ENCODE data around the gene CCDC181. TPM values are rescaled to one million over a fixed set of nuclear protein-coding genes. Genes with fewer than 3 reads are reported as not detected.
"Not testable (repeated sequence)": the region's sequence is repeated elsewhere in the genome, so short reads cannot be mapped to it uniquely, and the experiment has no call there.

CCDC181 gene
- total and polyA plus RNA-seq, 4 donors, result 6.1 to 14.8 (median 12.9) TPM

DNA sequence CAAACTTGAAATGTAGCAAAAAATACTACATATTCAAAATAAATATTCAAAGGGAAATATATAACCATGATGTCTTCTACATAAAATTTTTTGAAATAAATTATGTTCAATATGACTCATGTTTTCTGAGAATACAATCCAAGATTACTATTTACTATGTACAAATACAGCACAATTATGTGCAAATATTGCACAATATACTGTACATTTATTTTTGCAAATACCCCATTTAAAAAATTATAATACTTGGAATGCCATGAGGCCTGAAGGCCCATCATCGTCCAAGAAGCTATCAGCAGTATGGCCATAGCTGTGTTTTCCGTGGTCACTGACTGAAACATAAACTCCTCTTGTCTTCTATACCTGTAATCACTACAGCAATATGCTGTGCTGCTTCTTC is 12.3 kb downstream of the CCDC181 start:
- WGBS (ENCODE audit: insufficient coverage), result 92% methylated on average over 2 of the region's 2 CpGs
- Histone ChIP-seq H3K36me3 (ENCODE audit: control insufficient read depth, insufficient read depth, low read length) (no peaks in the 10 kb centered on the region), H3K4me3 (ENCODE audit: low read depth, low read length) (no peak overlapping the region)

DNA sequence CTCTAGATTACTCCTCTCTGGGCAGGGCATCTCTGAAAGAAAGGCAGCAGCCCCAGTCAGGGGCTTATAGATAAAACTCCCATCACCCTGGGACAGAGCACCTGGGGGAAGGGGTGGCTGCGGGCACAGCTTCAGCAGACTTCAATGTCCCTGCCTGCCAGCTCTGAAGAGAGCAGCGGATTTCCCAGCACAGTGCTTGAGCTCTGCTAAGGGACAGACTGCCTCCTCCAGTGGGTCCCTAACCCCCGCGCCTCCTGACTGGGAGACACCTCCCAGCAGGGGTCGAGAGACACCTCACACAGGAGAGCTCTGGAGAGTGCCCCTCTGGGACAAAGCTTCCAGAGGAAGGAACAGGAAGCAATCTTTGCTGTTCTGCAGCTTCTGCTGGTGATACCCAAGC is 18.9 kb downstream of the CCDC181 start:
- H3K4me1 ChIP-seq (ENCODE audit: control insufficient read depth, insufficient read depth, low read length); H3K27ac ChIP-seq (ENCODE audit: low read depth, low read length); H3K4me3 ChIP-seq (ENCODE audit: low read depth, low read length); H3K9me3 ChIP-seq (ENCODE audit: control insufficient read depth, insufficient read depth, low read length); H3K36me3 ChIP-seq (ENCODE audit: control insufficient read depth, insufficient read depth, low read length); DNase-seq (ENCODE audit: low read depth in 4 of 6, low spot score in 6 of 6); H3K27me3 ChIP-seq (ENCODE audit: control insufficient read depth, insufficient read depth, low read length): not testable (repeated sequence)
- WGBS (ENCODE audit: insufficient coverage), result 89% methylated on average over 5 of the region's 5 CpGs

More for the DNA sequence above, 12.3 kb downstream of the CCDC181 start:
- H3K27ac ChIP-seq (ENCODE audit: low read depth, low read length), result no peak overlapping the region
- H3K27me3 ChIP-seq (ENCODE audit: control insufficient read depth, insufficient read depth, low read length), result no peaks in the 10 kb centered on the region
- H3K4me1 ChIP-seq (ENCODE audit: control insufficient read depth, insufficient read depth, low read length), result no peaks in the 10 kb centered on the region
- no peaks in the 10 kb centered on the region for H3K9me3 ChIP-seq (ENCODE audit: control insufficient read depth, insufficient read depth, low read length)
- DNase-seq (ENCODE audit: low read depth in 4 of 6, low spot score in 6 of 6), result no peak

DNA sequence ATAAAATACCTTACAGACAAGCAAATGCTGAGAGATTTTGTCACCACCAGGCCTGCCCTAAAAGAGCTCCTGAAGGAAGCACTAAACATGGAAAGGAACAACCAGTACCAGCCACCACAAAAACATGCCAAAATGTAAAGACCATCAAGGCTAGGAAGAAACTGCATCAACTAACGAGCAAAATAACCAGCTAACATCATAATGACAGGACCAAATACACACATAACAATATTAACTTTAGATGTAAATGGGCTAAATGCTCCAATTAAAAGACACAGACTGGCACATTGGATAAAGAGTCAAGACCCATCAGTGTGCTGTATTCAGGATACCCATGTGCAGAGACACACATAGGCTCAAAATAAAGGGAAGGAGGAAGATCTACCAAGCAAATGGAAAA is 24.7 kb downstream of the CCDC181 start:
- no CpG with 5 or more reads among the region's 1 CpG for WGBS (ENCODE audit: insufficient coverage)
- H3K27me3 ChIP-seq (ENCODE audit: control insufficient read depth, insufficient read depth, low read length); H3K9me3 ChIP-seq (ENCODE audit: control insufficient read depth, insufficient read depth, low read length); H3K4me1 ChIP-seq (ENCODE audit: control insufficient read depth, insufficient read depth, low read length); DNase-seq (ENCODE audit: low read depth in 4 of 6, low spot score in 6 of 6); H3K27ac ChIP-seq (ENCODE audit: low read depth, low read length); H3K36me3 ChIP-seq (ENCODE audit: control insufficient read depth, insufficient read depth, low read length); H3K4me3 ChIP-seq (ENCODE audit: low read depth, low read length): not testable (repeated sequence)

DNA sequence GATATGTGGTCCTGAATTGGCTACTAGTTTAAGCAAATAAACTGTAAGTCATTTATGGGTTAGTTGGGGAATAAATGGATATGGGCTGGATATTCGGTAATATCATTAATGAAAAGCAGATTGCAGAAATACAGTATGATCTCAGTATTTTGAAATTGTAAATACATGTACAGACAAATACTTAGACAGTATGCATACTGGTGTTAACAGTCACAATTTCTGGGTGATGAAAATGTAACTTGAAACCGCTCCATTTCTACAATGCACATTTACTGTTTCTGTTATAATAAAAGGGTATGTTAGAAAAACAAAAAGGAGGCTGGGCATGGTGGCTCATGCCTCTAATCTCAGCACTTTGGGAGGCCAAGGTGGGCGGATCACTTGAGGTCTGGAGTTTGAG is 31.3 kb downstream of the CCDC181 start:
- Histone ChIP-seq H3K9me3 (ENCODE audit: control insufficient read depth, insufficient read depth, low read length) (no peaks in the 10 kb centered on the region), H3K36me3 (ENCODE audit: control insufficient read depth, insufficient read depth, low read length) (peaks cover 9% of the 10 kb centered on the region), H3K4me3 (ENCODE audit: low read depth, low read length) (no peak overlapping the region), H3K27me3 (ENCODE audit: control insufficient read depth, insufficient read depth, low read length) (no peaks in the 10 kb centered on the region), H3K4me1 (ENCODE audit: control insufficient read depth, insufficient read depth, low read length) (no peaks in the 10 kb centered on the region), H3K27ac (ENCODE audit: low read depth, low read length) (no peak overlapping the region)
- DNase-seq (ENCODE audit: low read depth in 4 of 6, low spot score in 6 of 6), result no peak
- no CpG with 5 or more reads among the region's 3 CpGs for WGBS (ENCODE audit: insufficient coverage)

DNA sequence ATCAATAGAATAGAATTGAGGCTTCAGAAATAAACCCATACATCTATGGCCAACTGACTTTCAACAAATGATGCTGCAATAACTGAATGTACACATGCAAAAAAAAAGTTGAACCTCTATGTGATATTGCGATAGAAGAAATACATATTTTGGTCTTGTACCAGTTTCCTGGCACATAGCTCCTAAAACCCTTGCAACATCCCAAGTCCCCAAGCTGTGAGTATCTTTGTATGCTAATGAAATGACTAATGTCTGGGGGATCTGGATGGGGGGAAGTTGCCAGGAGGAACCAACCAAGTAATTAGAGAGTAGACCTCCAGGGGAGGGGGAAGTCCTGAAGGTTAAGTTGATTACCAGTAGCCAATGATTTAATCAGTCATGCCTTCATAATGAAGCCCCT is 34.9 kb downstream of the CCDC181 start:
- Histone ChIP-seq H3K27ac (ENCODE audit: low read depth, low read length) (no peak overlapping the region), H3K4me1 (ENCODE audit: control insufficient read depth, insufficient read depth, low read length) (no peaks in the 10 kb centered on the region), H3K4me3 (ENCODE audit: low read depth, low read length) (no peak overlapping the region), H3K9me3 (ENCODE audit: control insufficient read depth, insufficient read depth, low read length) (no peaks in the 10 kb centered on the region), H3K36me3 (ENCODE audit: control insufficient read depth, insufficient read depth, low read length) (peaks cover 17% of the 10 kb centered on the region), H3K27me3 (ENCODE audit: control insufficient read depth, insufficient read depth, low read length) (no peaks in the 10 kb centered on the region)
- no peak for DNase-seq (ENCODE audit: low read depth in 4 of 6, low spot score in 6 of 6)
- WGBS (ENCODE audit: insufficient coverage), result no CpG with 5 or more reads among the region's 1 CpG

DNA sequence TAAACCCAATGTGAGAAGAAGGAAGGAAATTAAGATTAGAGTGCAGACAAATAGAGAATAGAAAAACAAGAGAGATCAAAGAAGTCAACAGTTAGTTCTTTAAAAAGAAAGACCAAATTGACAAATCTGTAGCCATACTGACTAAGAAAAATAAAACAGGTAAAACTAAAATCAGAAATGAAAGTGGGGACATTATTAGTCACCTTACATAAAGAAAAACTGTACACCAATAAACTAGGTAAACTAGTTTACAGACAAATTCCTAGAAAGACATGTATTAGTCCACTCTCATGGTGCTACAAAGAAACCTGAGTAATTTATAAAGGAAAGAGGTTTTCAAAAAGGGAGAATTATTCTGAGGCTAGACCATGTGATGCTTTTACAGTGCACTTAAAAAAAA is 37.0 kb downstream of the CCDC181 start:
- H3K27me3 ChIP-seq (ENCODE audit: control insufficient read depth, insufficient read depth, low read length), result no peaks in the 10 kb centered on the region
- no peak overlapping the region for H3K27ac ChIP-seq (ENCODE audit: low read depth, low read length)
- H3K4me1 ChIP-seq (ENCODE audit: control insufficient read depth, insufficient read depth, low read length), result no peaks in the 10 kb centered on the region
- H3K36me3 ChIP-seq (ENCODE audit: control insufficient read depth, insufficient read depth, low read length), result peaks cover 18% of the 10 kb centered on the region
- H3K9me3 ChIP-seq (ENCODE audit: control insufficient read depth, insufficient read depth, low read length), result no peaks in the 10 kb centered on the region
- DNase-seq (ENCODE audit: low read depth in 4 of 6, low spot score in 6 of 6), result no peak
- H3K4me3 ChIP-seq (ENCODE audit: low read depth, low read length), result no peak overlapping the region

DNA sequence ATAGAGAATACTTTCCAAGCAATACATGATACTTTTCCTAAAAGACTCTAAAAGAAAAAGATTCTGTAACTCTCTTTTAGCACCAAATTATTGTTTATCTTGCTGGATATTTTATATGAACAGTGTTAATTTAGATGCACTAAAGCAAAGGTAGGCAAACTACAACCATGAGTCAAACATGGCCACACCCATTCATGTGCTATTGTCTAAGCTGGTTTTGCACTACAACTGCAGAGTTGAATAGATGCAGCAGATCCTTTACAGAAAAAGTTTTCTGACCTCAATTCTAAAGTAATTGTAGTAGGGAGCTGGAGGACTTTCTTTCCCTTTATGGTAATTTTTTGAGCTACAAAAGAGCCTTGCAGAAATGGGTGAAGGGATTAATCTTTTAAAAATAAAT is 39.9 kb downstream of the CCDC181 start:
- Histone ChIP-seq H3K9me3 (ENCODE audit: control insufficient read depth, insufficient read depth, low read length) (no peaks in the 10 kb centered on the region), H3K27ac (ENCODE audit: low read depth, low read length) (no peak overlapping the region), H3K27me3 (ENCODE audit: control insufficient read depth, insufficient read depth, low read length) (no peaks in the 10 kb centered on the region), H3K4me3 (ENCODE audit: low read depth, low read length) (no peak overlapping the region), H3K36me3 (ENCODE audit: control insufficient read depth, insufficient read depth, low read length) (peaks cover 20% of the 10 kb centered on the region), H3K4me1 (ENCODE audit: control insufficient read depth, insufficient read depth, low read length) (no peaks in the 10 kb centered on the region)
- DNase-seq (ENCODE audit: low read depth in 4 of 6, low spot score in 6 of 6), result no peak

DNA sequence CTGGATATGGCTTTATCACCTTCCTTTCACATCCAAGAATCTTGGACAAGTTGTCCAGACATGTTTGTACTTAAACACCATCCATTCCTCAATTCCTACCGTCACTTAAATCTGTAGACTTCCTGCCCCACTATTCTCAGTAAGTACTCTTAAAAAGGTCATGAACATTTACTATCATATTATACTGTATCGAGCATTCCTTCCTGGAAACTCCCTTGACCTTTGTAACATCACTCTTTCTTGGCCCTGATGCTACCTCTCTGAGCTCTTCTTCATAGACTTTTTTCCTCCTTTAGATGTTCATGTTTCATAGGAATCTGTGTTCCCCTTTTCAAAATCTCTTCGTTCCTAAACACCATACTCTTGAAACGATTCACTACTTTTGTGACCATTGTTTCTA is 43.8 kb downstream of the CCDC181 start:
- H3K4me1 ChIP-seq (ENCODE audit: control insufficient read depth, insufficient read depth, low read length), result no peaks in the 10 kb centered on the region
- H3K27me3 ChIP-seq (ENCODE audit: control insufficient read depth, insufficient read depth, low read length), result no peaks in the 10 kb centered on the region
- H3K36me3 ChIP-seq (ENCODE audit: control insufficient read depth, insufficient read depth, low read length), result peaks cover 14% of the 10 kb centered on the region
- H3K27ac ChIP-seq (ENCODE audit: low read depth, low read length), result no peak overlapping the region
- WGBS (ENCODE audit: insufficient coverage), result 100% methylated on average over 1 of the region's 4 CpGs
- H3K9me3 ChIP-seq (ENCODE audit: control insufficient read depth, insufficient read depth, low read length), result no peaks in the 10 kb centered on the region
- H3K4me3 ChIP-seq (ENCODE audit: low read depth, low read length), result no peak overlapping the region
- no peak for DNase-seq (ENCODE audit: low read depth in 4 of 6, low spot score in 6 of 6)

DNA sequence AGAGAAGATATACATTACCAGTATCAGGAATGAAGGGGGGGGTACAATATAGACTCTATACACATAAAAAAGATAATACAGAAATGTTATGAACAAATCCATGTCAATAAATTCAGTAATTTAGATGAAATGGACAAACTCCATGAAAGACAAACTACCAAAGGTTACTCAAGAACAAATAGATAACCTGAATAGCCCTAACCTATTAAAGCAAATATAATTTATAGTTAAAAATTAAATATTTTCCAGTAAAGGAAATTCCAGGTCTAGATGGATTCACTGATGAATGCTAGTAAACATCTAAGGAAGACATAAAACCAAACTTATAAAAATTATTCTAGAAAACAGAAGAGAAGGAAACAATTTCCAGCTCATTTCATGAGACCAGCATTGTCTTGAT is 46.1 kb downstream of the CCDC181 start:
- Histone ChIP-seq H3K4me3 (ENCODE audit: low read depth, low read length) (no peak overlapping the region), H3K27ac (ENCODE audit: low read depth, low read length) (no peak overlapping the region), H3K4me1 (ENCODE audit: control insufficient read depth, insufficient read depth, low read length) (no peaks in the 10 kb centered on the region), H3K9me3 (ENCODE audit: control insufficient read depth, insufficient read depth, low read length) (no peaks in the 10 kb centered on the region), H3K27me3 (ENCODE audit: control insufficient read depth, insufficient read depth, low read length) (no peaks in the 10 kb centered on the region), H3K36me3 (ENCODE audit: control insufficient read depth, insufficient read depth, low read length) (peaks cover 13% of the 10 kb centered on the region)
- DNase-seq (ENCODE audit: low read depth in 4 of 6, low spot score in 6 of 6), result no peak

DNA sequence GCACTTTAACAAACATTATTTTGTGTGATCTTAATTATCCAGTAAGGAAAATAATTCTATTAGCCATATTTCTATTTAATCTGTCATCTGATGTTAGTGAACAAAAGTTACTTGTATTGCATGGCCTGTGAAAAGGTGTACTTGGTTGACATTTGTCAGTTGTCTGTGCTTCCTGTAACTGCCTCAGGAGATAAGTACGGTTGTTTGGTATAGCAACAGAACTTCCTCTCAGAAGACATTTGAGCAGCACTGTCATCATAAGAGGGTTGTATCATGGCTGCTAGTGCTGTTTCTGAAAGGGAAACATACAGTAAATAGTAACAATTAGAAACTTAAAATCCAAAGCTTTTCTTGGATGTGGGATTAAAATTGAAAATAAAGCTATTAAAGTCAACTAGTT is 55.9 kb downstream of the CCDC181 start:
- no peaks in the 10 kb centered on the region for H3K4me1 ChIP-seq (ENCODE audit: control insufficient read depth, insufficient read depth, low read length)
- H3K27me3 ChIP-seq (ENCODE audit: control insufficient read depth, insufficient read depth, low read length), result no peaks in the 10 kb centered on the region
- WGBS (ENCODE audit: insufficient coverage), result no CpG with 5 or more reads among the region's 1 CpG
- no peak overlapping the region for H3K4me3 ChIP-seq (ENCODE audit: low read depth, low read length)
- H3K36me3 ChIP-seq (ENCODE audit: control insufficient read depth, insufficient read depth, low read length), result peaks cover under 1% of the 10 kb centered on the region
- H3K9me3 ChIP-seq (ENCODE audit: control insufficient read depth, insufficient read depth, low read length), result no peaks in the 10 kb centered on the region
- no peak overlapping the region for H3K27ac ChIP-seq (ENCODE audit: low read depth, low read length)
- no peak for DNase-seq (ENCODE audit: low read depth in 4 of 6, low spot score in 6 of 6)

DNA sequence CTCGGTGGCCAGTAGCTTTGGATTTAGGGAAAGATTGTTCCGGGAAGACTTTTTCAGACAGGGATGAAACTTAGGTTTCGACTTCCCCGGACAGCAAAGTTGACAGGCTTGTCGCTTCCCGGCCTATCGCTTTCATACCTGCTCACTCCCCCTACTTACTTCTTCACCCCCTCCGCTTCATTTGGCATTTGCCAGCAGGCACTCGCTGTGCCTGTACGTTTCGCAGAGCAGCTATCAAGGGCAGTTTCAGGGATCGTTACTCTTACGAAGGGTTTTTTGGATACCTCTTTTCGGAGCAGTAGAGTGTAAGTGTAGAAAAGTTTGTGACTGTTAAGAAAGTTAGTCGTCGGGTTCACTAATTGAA is 58.9 kb downstream of the CCDC181 start:
- no peaks in the 10 kb centered on the region for H3K27me3 ChIP-seq (ENCODE audit: control insufficient read depth, insufficient read depth, low read length)
- H3K27ac ChIP-seq (ENCODE audit: low read depth, low read length), result peak overlapping the region; percentile 91
- H3K4me3 ChIP-seq (ENCODE audit: low read depth, low read length), result peak overlapping the region; percentile 92
- no peak for DNase-seq (ENCODE audit: low read depth in 4 of 6, low spot score in 6 of 6)
- H3K36me3 ChIP-seq (ENCODE audit: control insufficient read depth, insufficient read depth, low read length), result peaks cover 2% of the 10 kb centered on the region
- 0% methylated on average over 13 of the region's 16 CpGs for WGBS (ENCODE audit: insufficient coverage)
- H3K9me3 ChIP-seq (ENCODE audit: control insufficient read depth, insufficient read depth, low read length), result no peaks in the 10 kb centered on the region
- H3K4me1 ChIP-seq (ENCODE audit: control insufficient read depth, insufficient read depth, low read length), result no peaks in the 10 kb centered on the region

Measured in spinal cord (tissue), 10 donors.